CD14-positive monocyte (primary cell): ENCODE results near the gene TSPAN31. TPM values are rescaled to one million over a fixed set of nuclear protein-coding genes. Genes with fewer than 3 reads are reported as not detected.

Experiments
- DNase-seq, 3 donors: peaks; one replicate each; pipeline ENCODE4 v3.0.0-alpha.2; 2011 to 2022
- H2AFZ ChIP-seq: 2 replicates; pipeline ENCODE4 v1.6.0; 2012; ENCODE audit warnings: mild to moderate bottlenecking, low read depth, low read length, inconsistent platforms; ENCODE audit not compliant: insufficient read depth, poor library complexity, severe bottlenecking
- H3K27ac ChIP-seq, 2 donors: 1 replicate in 1 of 2; 2 replicates in 1 of 2; pipeline ENCODE4 v1.5.1; 2012 to 2013; ENCODE audit warnings: low read length in 2 of 2, control low read depth in 1 of 2, inconsistent platforms in 1 of 2, low read depth in 1 of 2, mild to moderate bottlenecking in 1 of 2
- H3K27me3 ChIP-seq, 2 donors: one replicate each; pipeline versions ENCODE4 v1.6.0 to v1.6.1; 2011 to 2013; ENCODE audit warnings: low read length in 2 of 2; ENCODE audit not compliant: control insufficient read depth in 2 of 2, insufficient read depth in 2 of 2
- H3K36me3 ChIP-seq, 2 donors: replicated peaks in 1 of 2; 1 replicate in 1 of 2; 2 replicates in 1 of 2; pipeline versions ENCODE4 v1.5.1 to v1.6.1; 2012 to 2013; ENCODE audit warnings: low read length in 2 of 2, control low read depth in 1 of 2, inconsistent platforms in 1 of 2, mild to moderate bottlenecking in 1 of 2; ENCODE audit not compliant: insufficient read depth in 2 of 2, control insufficient read depth in 1 of 2
- H3K4me1 ChIP-seq, 2 donors: 1 replicate in 1 of 2; 2 replicates in 1 of 2; pipeline versions ENCODE4 v1.5.1 to v1.6.1; 2012 to 2013; ENCODE audit warnings: low read length in 2 of 2, control low read depth in 1 of 2, inconsistent platforms in 1 of 2, mild to moderate bottlenecking in 1 of 2, moderate library complexity in 1 of 2; ENCODE audit not compliant: insufficient read depth in 2 of 2, control insufficient read depth in 1 of 2
- H3K4me2 ChIP-seq: replicated peaks from 2 replicates; pipeline ENCODE3; 2012; ENCODE audit warnings: low read length, moderate library complexity, mild to moderate bottlenecking; ENCODE audit not compliant: poor library complexity, severe bottlenecking; ENCODE audit errors: extremely low read depth
- H3K4me3 ChIP-seq, 3 experiments: fragments of 200-600 bp in 1 of 3; sonication (generic) in 1 of 3; replicated peaks in 1 of 3; 1 replicate in 2 of 3; 2 replicates in 1 of 3; pipeline ENCODE4 v1.5.1; 2011 to 2013; ENCODE audit warnings: low read length in 3 of 3, mild to moderate bottlenecking in 3 of 3, control low read depth in 2 of 3, low read depth in 2 of 3, inconsistent platforms in 1 of 3, moderate library complexity in 1 of 3
- H3K79me2 ChIP-seq: 2 replicates; pipeline ENCODE4 v1.6.0; 2012; ENCODE audit warnings: mild to moderate bottlenecking, control low read depth, inconsistent platforms, low read length, moderate library complexity; ENCODE audit not compliant: insufficient read depth
- H3K9ac ChIP-seq: 2 replicates; pipeline ENCODE4 v1.6.0; 2017; ENCODE audit warnings: low read length, mild to moderate bottlenecking; ENCODE audit not compliant: insufficient read depth, poor library complexity, severe bottlenecking
- H3K9me3 ChIP-seq, 2 donors: replicated peaks in 1 of 2; 1 replicate in 1 of 2; 2 replicates in 1 of 2; pipeline versions ENCODE4 v1.5.1 to v1.6.1; 2012 to 2013; ENCODE audit warnings: low read length in 2 of 2, control low read depth in 1 of 2; ENCODE audit not compliant: control insufficient read depth in 1 of 2, insufficient read depth in 1 of 2
- H4K20me1 ChIP-seq: 2 replicates; pipeline ENCODE4 v1.6.0; 2012; ENCODE audit warnings: mild to moderate bottlenecking, low read length, control low read depth, moderate library complexity; ENCODE audit not compliant: insufficient read depth
- H3K27ac Mint-ChIP-seq, 7 donors: one replicate each; pipeline ENCODE4 v1.8.0; 2020; ENCODE audit warnings: mild to moderate bottlenecking in 7 of 7, mixed read lengths in 7 of 7, moderate library complexity in 6 of 7, inconsistent platforms in 2 of 7
- H3K27me3 Mint-ChIP-seq, 3 donors: one replicate each; pipeline ENCODE4 v1.8.0; 2021 to 2022; ENCODE audit warnings: low read depth in 3 of 3, mild to moderate bottlenecking in 3 of 3, mixed read lengths in 3 of 3, moderate library complexity in 3 of 3, inconsistent platforms in 1 of 3
- H3K36me3 Mint-ChIP-seq, 2 donors: one replicate each; pipeline ENCODE4 v1.8.0; 2020; ENCODE audit warnings: mixed read lengths in 2 of 2, inconsistent platforms in 1 of 2, mild to moderate bottlenecking in 1 of 2
- H3K4me1 Mint-ChIP-seq: one replicate; pipeline ENCODE4 v1.8.0; 2020; ENCODE audit warnings: mild to moderate bottlenecking, mixed read lengths
- H3K4me3 Mint-ChIP-seq, 2 donors: one replicate each; pipeline ENCODE4 v1.8.0; 2020; ENCODE audit warnings: mild to moderate bottlenecking in 2 of 2, mixed read lengths in 2 of 2, moderate library complexity in 1 of 2
- H3K9me3 Mint-ChIP-seq, 7 donors: one replicate each; pipeline ENCODE4 v1.8.0; 2020 to 2022; ENCODE audit warnings: mixed read lengths in 7 of 7, mild to moderate bottlenecking in 6 of 7, moderate library complexity in 6 of 7, inconsistent platforms in 2 of 7
- CTCF ChIP-seq: fragments of 200-600 bp; IDR thresholded peaks from one replicate; pipeline ENCODE4 v1.8.0; 2022; ENCODE audit warnings: antibody characterized with exemption, mild to moderate bottlenecking
- WGBS: methylation state at CpG from one replicate; pipeline ENCODE4 v1.1.5; 2013; ENCODE audit warnings: missing lambda C conversion rate; ENCODE audit not compliant: insufficient coverage; 5-methylcytosine and 5-hydroxymethylcytosine counted together
- intact Hi-C, 2 donors: fragments of 100-400 bp; cut with micrococcal nuclease; formaldehyde crosslinking; loops; one replicate each; pipeline versions ENCODE4 v1.15.0 to v1.15.1; 2023
- polyA plus RNA-seq, 3 donors: library from polyadenylated mRNA; depleted of rRNA in 1 of 3; unstranded in 2 of 3; stranded (reverse) in 1 of 3; fragments of 300-500 nt in 2 of 3; fragments of >200 nt in 1 of 3; fragmentation: Illumina TruSeq in 2 of 3; gene quantifications; 1 replicate in 2 of 3; 2 replicates in 1 of 3; pipeline ENCODE4 v1.2.3, GENCODE V29; 2012 to 2021

Gene TSPAN31
- polyA plus RNA-seq, 3 donors = 20.6 to 48.1 (median 43.0) TPM

- H4K20me1 ChIP-seq = peaks cover 9% of the 10 kb centered on the region
- no peaks in the 10 kb centered on the region for H3K27me3 ChIP-seq
- peaks cover 0 to 2% (median 0%) of the 10 kb centered on the region in 3 donors for H3K27me3 Mint-ChIP-seq
- no peak for DNase-seq
- peaks cover 53 to 61% of the 10 kb centered on the region in 2 donors for H3K36me3 Mint-ChIP-seq
- H3K9me3 ChIP-seq = peaks cover 0 to 14% of the 10 kb centered on the region in 2 donors
- no peaks in the 10 kb centered on the region for H3K4me1 ChIP-seq
- TF ChIP-seq CTCF = no peak
- no peak overlapping the region for H2AFZ ChIP-seq
- peaks cover 0 to 14% (median 11%) of the 10 kb centered on the region in 7 donors for H3K9me3 Mint-ChIP-seq
- peaks cover 56 to 62% of the 10 kb centered on the region in 2 donors for H3K36me3 ChIP-seq
- WGBS = 90% methylated on average over 2 of the region's 11 CpGs
- H3K79me2 ChIP-seq = no peaks in the 10 kb centered on the region
- intact Hi-C loops = no loop called here
- H3K4me2 ChIP-seq = no peak overlapping the region
- no peak overlapping the region for H3K27ac ChIP-seq
- no peak overlapping the region for H3K4me3 Mint-ChIP-seq
- no peak overlapping the region for H3K4me3 ChIP-seq
- no peak overlapping the region for H3K9ac ChIP-seq
- peaks cover 3% of the 10 kb centered on the region for H3K4me1 Mint-ChIP-seq
- peak overlapping the region in 1 of 7 donors; percentile 38 for H3K27ac Mint-ChIP-seq
These were observed 21.9 kb upstream of the TSPAN31 start for GRCh38 chr12:57722716-57723629.

GRCh38 chr12:57723630-57723962 is 21.2 kb upstream of the TSPAN31 start:
- Mint-ChIP-seq H3K4me3 (no peak overlapping the region), H3K9me3 (peaks cover 0 to 15% (median 11%) of the 10 kb centered on the region in 7 donors), H3K36me3 (peaks cover 50 to 61% of the 10 kb centered on the region in 2 donors), H3K27ac (no peak overlapping the region), H3K27me3 (peaks cover 0 to 2% (median 1%) of the 10 kb centered on the region in 3 donors), H3K4me1 (peaks cover 3% of the 10 kb centered on the region)
- H4K20me1 ChIP-seq = peaks cover 6% of the 10 kb centered on the region
- no peak for DNase-seq
- no peak overlapping the region for H3K9ac ChIP-seq
- intact Hi-C loops = no loop called here
- no peaks in the 10 kb centered on the region for H3K4me1 ChIP-seq
- H3K79me2 ChIP-seq = no peaks in the 10 kb centered on the region
- H3K27me3 ChIP-seq = no peaks in the 10 kb centered on the region
- no peak overlapping the region for H2AFZ ChIP-seq
- peaks cover 50 to 61% of the 10 kb centered on the region in 2 donors for H3K36me3 ChIP-seq
- H3K4me2 ChIP-seq = no peak overlapping the region
- no peak overlapping the region for H3K4me3 ChIP-seq
- no peak for TF ChIP-seq CTCF
- H3K9me3 ChIP-seq = peaks cover 0 to 14% of the 10 kb centered on the region in 2 donors
- no CpG with 5 or more reads among the region's 2 CpGs for WGBS
- no peak overlapping the region for H3K27ac ChIP-seq
